BJ (cell line): ENCODE measurements around the gene SEPTIN10. TPM values are rescaled to one million over a fixed set of nuclear protein-coding genes. Genes with fewer than 3 reads are reported as not detected.

ENCODE experiments used
- CTCF ChIA-PET: fragments of 350-600 bp; formaldehyde crosslinking; extraction: SDS; loops from one replicate; lab custom pipeline; 2021; ENCODE audit warnings: antibody characterized with exemption, inconsistent platforms; lab: Yijun Ruan, JAX
- POLR2A ChIA-PET: fragments of 300-600 bp; sonication (Branson Sonifier 250); formaldehyde crosslinking; extraction: SDS; loops from one replicate; lab custom pipeline; 2021; ENCODE audit warnings: antibody characterized with exemption; lab: Charles Lee
- DNase-seq: peaks from one replicate; pipeline ENCODE4 v3.0.0-alpha.2; 2011; ENCODE audit warnings: low read depth
- H3K27me3 ChIP-seq: 2 replicates; pipeline ENCODE4 v1.6.0; 2011; ENCODE audit warnings: low read length; ENCODE audit not compliant: control insufficient read depth, insufficient read depth
- H3K36me3 ChIP-seq: 2 replicates; pipeline ENCODE4 v1.5.1; 2011; ENCODE audit warnings: low read length; ENCODE audit not compliant: control insufficient read depth, insufficient read depth
- H3K4me3 ChIP-seq: 2 replicates; pipeline ENCODE4 v1.5.1; 2011; ENCODE audit warnings: low read depth, mild to moderate bottlenecking, control low read depth, low read length
- CTCF ChIP-seq: IDR thresholded peaks from 2 replicates; pipeline ENCODE4 v1.5.1; 2011; ENCODE audit warnings: low read depth, mild to moderate bottlenecking, control low read depth, inconsistent platforms, low read length, moderate library complexity; ENCODE audit not compliant: insufficient read depth
- polyA plus RNA-seq: library from polyadenylated mRNA; depleted of rRNA; stranded (reverse); fragments of >200 nt; gene quantifications from 2 replicates; pipeline ENCODE4 v1.2.3, GENCODE V29; 2011

SEPTIN10 gene
- polyA plus RNA-seq, 1 experiment, result 68.8 TPM

GRCh38 chr2:109514857-109515256 is 98.9 kb downstream of the SEPTIN10 start:
- ChIA-PET POLR2A (interaction anchor here (0.6 kb wide), 1 partner anchor 351 kb away, joined by 3 read pairs; no protein-coding TSS in a partner anchor), CTCF (interaction anchor here (9.7 kb wide), 1 partner anchor 386 kb away, joined by 120 read pairs; the partner anchor contains the start of gene SH3RF3)
- DNase-seq, result no peak
- Histone ChIP-seq H3K27me3 (no peaks in the 10 kb centered on the region; the same call in 1 of the 2 replicates), H3K4me3 (no peak overlapping the region), H3K36me3 (no peaks in the 10 kb centered on the region)
- TF ChIP-seq CTCF, result no peak

DNA sequence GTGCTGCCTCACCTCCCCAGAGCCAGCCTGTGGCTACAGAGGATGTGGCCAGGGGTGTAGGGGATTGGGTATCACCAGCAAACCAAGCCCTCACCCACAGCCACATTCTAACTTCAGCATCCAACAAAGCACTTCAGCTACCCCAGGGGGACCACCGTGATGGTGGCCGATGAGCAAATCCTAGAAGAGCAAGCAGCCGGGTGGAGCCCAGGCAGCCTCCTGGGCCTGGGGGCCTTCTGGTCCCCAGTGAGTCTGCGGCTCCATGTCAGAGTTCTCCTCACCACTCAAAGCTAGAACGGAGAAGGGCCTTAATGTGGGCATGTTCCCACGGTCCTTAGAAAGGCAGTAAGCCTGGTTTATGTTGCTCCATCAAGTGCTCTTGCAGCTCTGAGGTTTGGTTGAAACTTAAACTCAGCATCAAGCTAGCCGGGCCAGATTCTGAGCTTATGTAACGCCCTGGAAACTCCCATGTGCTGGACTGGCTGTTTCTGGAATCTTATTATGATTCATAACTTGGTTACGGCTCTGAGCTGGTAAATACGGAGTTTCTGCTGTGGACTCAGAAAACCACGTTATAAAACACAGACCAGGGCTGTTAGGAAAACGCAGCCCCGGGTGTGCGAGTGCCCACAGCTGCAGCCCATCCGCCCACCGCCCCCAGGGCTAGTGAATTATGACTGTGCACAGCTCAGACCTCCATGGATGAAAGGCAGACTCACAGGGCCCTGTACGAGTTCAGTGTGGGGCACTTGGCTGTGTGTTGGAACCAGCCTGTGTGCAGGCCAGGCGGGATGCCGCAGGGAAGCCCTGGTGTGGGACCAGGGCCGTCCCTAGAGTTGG is 99.8 kb downstream of the SEPTIN10 start:
- no peak for TF ChIP-seq CTCF
- Histone ChIP-seq H3K27me3 (no peaks in the 10 kb centered on the region; the same call in 1 of the 2 replicates), H3K4me3 (no peak overlapping the region), H3K36me3 (no peaks in the 10 kb centered on the region)
- POLR2A ChIA-PET, result interaction anchor here (0.6 kb wide), 1 partner anchor 72 kb away, joined by 3 read pairs; no protein-coding TSS in a partner anchor
- CTCF ChIA-PET, result interaction anchor here (0.5 to 9.7 kb wide), 3 partner anchors 130 to 385 kb away, joined by 3 to 120 read pairs (median 4); partner anchors contain the start of gene SH3RF3
- DNase-seq, result peak; percentile 86

DNA sequence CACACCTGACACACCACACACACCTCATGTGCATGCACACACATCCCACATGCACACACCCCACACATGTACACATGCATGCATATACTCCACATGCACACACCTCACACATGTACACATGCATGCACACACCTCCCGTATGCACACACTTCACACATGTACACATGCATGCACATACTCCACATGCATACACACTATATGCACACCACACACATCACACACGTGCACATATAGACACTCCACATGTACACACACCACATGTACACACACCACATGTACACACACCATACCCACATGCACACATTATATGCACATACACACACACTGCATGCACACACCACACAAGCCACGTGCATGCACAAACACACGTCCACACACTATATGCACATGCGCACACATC is 100.5 kb downstream of the SEPTIN10 start:
- ChIA-PET CTCF (interaction anchor here (9.7 kb wide), 1 partner anchor 384 kb away, joined by 120 read pairs; the partner anchor contains the start of gene SH3RF3), POLR2A (no interaction called here)
- DNase-seq, result no peak
- no peaks in the 10 kb centered on the region; the same call in 1 of the 2 replicates for H3K27me3 ChIP-seq
- no peak for TF ChIP-seq CTCF
- no peaks in the 10 kb centered on the region for H3K36me3 ChIP-seq
- H3K4me3 ChIP-seq, result no peak overlapping the region

DNA sequence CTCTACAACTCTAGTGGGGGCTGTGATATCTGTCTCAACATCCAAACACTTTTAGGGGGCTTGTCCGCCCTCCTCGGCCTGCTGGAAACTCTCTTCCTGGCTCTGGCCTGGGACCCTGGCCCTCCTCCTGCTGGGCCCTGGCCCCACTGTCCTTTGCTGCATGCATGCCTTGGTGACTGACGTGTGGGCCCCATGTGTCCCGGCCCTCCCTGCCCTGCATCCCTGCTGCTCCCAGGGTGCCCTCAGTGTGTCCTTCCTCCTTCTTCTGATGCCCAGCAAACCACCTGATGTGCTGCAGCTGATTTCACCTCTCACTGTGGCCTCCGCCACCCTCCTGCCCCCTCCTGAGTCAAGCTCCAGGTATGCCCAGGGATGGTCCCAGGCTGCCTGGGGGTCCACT is 101.7 kb downstream of the SEPTIN10 start:
- TF ChIP-seq CTCF, result no peak
- no peak for DNase-seq
- Histone ChIP-seq H3K27me3 (no peaks in the 10 kb centered on the region; the same call in 1 of the 2 replicates), H3K4me3 (no peak overlapping the region), H3K36me3 (no peaks in the 10 kb centered on the region)
- POLR2A ChIA-PET, result no interaction called here
- CTCF ChIA-PET, result interaction anchor here (2.2 to 9.7 kb wide), 3 partner anchors 10 to 383 kb away, joined by 9 to 120 read pairs (median 14); partner anchors contain the start of gene SH3RF3

DNA sequence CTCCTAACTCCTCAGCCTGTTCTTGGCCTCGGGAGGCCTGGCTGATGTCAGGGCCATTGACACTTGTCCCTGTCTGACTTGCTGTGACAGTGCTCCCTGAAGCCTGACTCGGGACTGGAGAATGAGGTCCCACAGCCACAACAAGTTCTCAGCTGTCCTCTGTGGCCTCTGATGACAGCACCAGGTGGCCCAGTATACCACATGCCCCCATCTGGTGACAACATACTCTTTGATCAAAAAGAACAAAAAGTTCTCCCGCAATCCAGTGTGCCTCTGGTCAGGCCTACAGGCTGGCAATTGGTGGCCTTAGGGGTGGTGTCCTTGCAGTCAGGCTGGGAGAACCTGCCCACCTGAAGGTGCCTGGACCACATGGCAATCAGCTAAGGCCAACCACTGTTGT is 102.6 kb downstream of the SEPTIN10 start:
- no peak for DNase-seq
- H3K27me3 ChIP-seq, result no peaks in the 10 kb centered on the region; the same call in 1 of the 2 replicates
- no peak overlapping the region for H3K4me3 ChIP-seq
- H3K36me3 ChIP-seq, result no peaks in the 10 kb centered on the region
- no peak for TF ChIP-seq CTCF
- ChIA-PET POLR2A (no interaction called here), CTCF (interaction anchor here (0.6 to 9.7 kb wide), 19 partner anchors 9 to 583 kb away, joined by 3 to 120 read pairs (median 7); partner anchors contain the start of gene SH3RF3)
